K562 (cell line): ENCODE measurements around the gene DLL4. TPM values are rescaled to one million over a fixed set of nuclear protein-coding genes. Genes with fewer than 3 reads are reported as not detected.

ENCODE experiments used
- ATAC-seq: fragments of 200-7000 bp; cut with Tn5 transposase; 3 replicates; pipeline ENCODE4 v1.9.1; 2020; ENCODE audit warnings: moderate library complexity
- BruUV-seq: library from RNA; stranded (reverse); fragments of 400-500 nt; replicated peaks from 2 replicates; lab custom pipeline; 2021; lab: Mats Ljungman, UMichigan
- CTCF ChIA-PET: fragments of 300-600 bp; formaldehyde crosslinking; extraction: SDS; loops from one replicate; lab custom pipeline; 2021; ENCODE audit warnings: low intra/inter-chr PET ratio; lab: Yijun Ruan, JAX
- POLR2A ChIA-PET: fragments of 300-600, 350-650 bp; sonication (Branson Sonifier 250); formaldehyde crosslinking; extraction: SDS; loops from one replicate; lab custom pipeline; 2021; ENCODE audit warnings: antibody characterized with exemption, inconsistent platforms; lab: Yijun Ruan, JAX
- DNase-seq, 4 experiments: peaks; one replicate each; pipeline versions ENCODE4 v3.0.0 to v3.0.0-alpha.2; 2011 to 2018; ENCODE audit warnings: low spot score in 3 of 4, mixed read lengths in 3 of 4; ENCODE audit errors: extremely low read depth in 1 of 4
- FAIRE-seq: peaks from 2 replicates; lab custom pipeline; 2011; peaks lifted over from hg19 to GRCh38; lab: Jason Lieb, UNC
- H2AFZ ChIP-seq: 2 replicates; pipeline ENCODE4 v1.6.0; 2011; ENCODE audit warnings: low read depth, low read length, control low read depth, inconsistent platforms
- H3K27ac ChIP-seq: fragments of 200-600 bp; 3 replicates; pipeline ENCODE4 v1.8.0; 2011; ENCODE audit warnings: low read depth, mild to moderate bottlenecking, control low read depth, inconsistent platforms, low read length, moderate library complexity, mixed read lengths; ENCODE audit errors: extremely low read depth
- H3K27me3 ChIP-seq, 2 experiments: fragments of 300-600 bp in 1 of 2; 2 replicates in 1 of 2; 3 replicates in 1 of 2; pipeline versions ENCODE4 v1.6.0 to v1.8.0; 2011; ENCODE audit warnings: inconsistent platforms in 2 of 2, low read length in 2 of 2, mild to moderate bottlenecking in 1 of 2, mixed read lengths in 1 of 2, moderate library complexity in 1 of 2; ENCODE audit not compliant: control insufficient read depth in 2 of 2, insufficient read depth in 2 of 2
- H3K36me3 ChIP-seq: fragments of 300-600 bp; 3 replicates; pipeline ENCODE4 v1.8.0; 2011; ENCODE audit warnings: mild to moderate bottlenecking, low read length, inconsistent platforms; ENCODE audit not compliant: control insufficient read depth, insufficient read depth
- H3K4me1 ChIP-seq, 2 experiments: fragments of 200-600 bp in 1 of 2; replicated peaks in 1 of 2; 2 replicates in 1 of 2; 3 replicates in 1 of 2; pipeline versions ENCODE4 v1.5.1 to v1.8.0; 2011; ENCODE audit warnings: inconsistent platforms in 2 of 2, low read length in 2 of 2, mild to moderate bottlenecking in 1 of 2, mixed read lengths in 1 of 2, moderate library complexity in 1 of 2; ENCODE audit not compliant: control insufficient read depth in 2 of 2, insufficient read depth in 2 of 2
- H3K4me2 ChIP-seq: 2 replicates; pipeline ENCODE4 v1.6.1; 2011; ENCODE audit warnings: low read length, control low read depth, inconsistent platforms, mixed read lengths; ENCODE audit not compliant: insufficient read depth
- H3K4me3 ChIP-seq: fragments of 200-600 bp; sonication (generic), shearing (Covaris generic); 2 replicates; pipeline ENCODE4 v1.5.1; 2016; ENCODE audit warnings: control low read depth, inconsistent platforms
- H3K79me2 ChIP-seq: fragments of 200-600 bp; 3 replicates; pipeline ENCODE4 v1.8.0; 2011; ENCODE audit warnings: low read length, inconsistent platforms; ENCODE audit not compliant: control insufficient read depth, insufficient read depth
- H3K9ac ChIP-seq, 2 experiments: 2 replicates each; pipeline versions ENCODE4 v1.6.0 to v1.6.1; 2011; ENCODE audit warnings: low read depth in 2 of 2, low read length in 2 of 2, control low read depth in 1 of 2, inconsistent platforms in 1 of 2, mild to moderate bottlenecking in 1 of 2, mixed read lengths in 1 of 2; ENCODE audit not compliant: insufficient read depth in 1 of 2
- H3K9me1 ChIP-seq: one replicate; pipeline ENCODE4 v1.6.0; 2011; ENCODE audit warnings: inconsistent platforms, mild to moderate bottlenecking, low read length, moderate library complexity; ENCODE audit not compliant: control insufficient read depth, insufficient read depth
- H3K9me3 ChIP-seq: replicated peaks from 2 replicates; pipeline ENCODE4 v1.5.1; 2011; ENCODE audit warnings: low read depth, low read length, inconsistent platforms; ENCODE audit not compliant: control insufficient read depth, insufficient read depth
- H4K20me1 ChIP-seq: replicated peaks from 2 replicates; pipeline ENCODE4 v1.6.1; 2011; ENCODE audit warnings: low read length, inconsistent platforms, mixed read lengths; ENCODE audit not compliant: control insufficient read depth, insufficient read depth
- ATF3 ChIP-seq, 2 experiments: fragments of 450-650 bp in 1 of 2; sonication (generic) in 1 of 2; formaldehyde crosslinking in 1 of 2; IDR thresholded peaks in 1 of 2; conservative IDR thresholded peaks in 1 of 2; 2 replicates each; pipeline versions ENCODE4 v1.6.1 to v1.8.1; 2016 to 2023; ENCODE audit warnings: mild to moderate bottlenecking in 2 of 2, moderate library complexity in 2 of 2, inconsistent platforms in 1 of 2, missing genetic modification reagents in 1 of 2
- DLX4 ChIP-seq: fragments of 250-450 bp; sonication (Bioruptor Pico); IDR thresholded peaks from 2 replicates; pipeline ENCODE4 v1.6.1; 2021; ENCODE audit warnings: mild to moderate bottlenecking
- ETV1 ChIP-seq: fragments of 450-650 bp; conservative IDR thresholded peaks from 2 replicates; pipeline ENCODE4 v1.6.1; 2016; ENCODE audit warnings: missing genetic modification characterization, control low read depth, low read depth, missing compliant biosample characterization
- FOXO4 ChIP-seq: fragments of 450-650 bp; formaldehyde crosslinking; IDR thresholded peaks from 2 replicates; pipeline ENCODE4 v1.4.0; 2020; ENCODE audit warnings: mild to moderate bottlenecking, moderate library complexity
- HDAC3 ChIP-seq: fragments of 450-650 bp; IDR thresholded peaks from 2 replicates; pipeline ENCODE4 v1.6.1; 2018; ENCODE audit warnings: borderline replicate concordance, mild to moderate bottlenecking, moderate library complexity; ENCODE audit not compliant: partially characterized antibody
- SAFB ChIP-seq: fragments of 200-400 bp; formaldehyde crosslinking; IDR thresholded peaks from 2 replicates; pipeline ENCODE4 v1.6.1; 2017; ENCODE audit warnings: low read depth, low read length, borderline replicate concordance
- TAF9B ChIP-seq: fragments of 450-650 bp; IDR thresholded peaks from 2 replicates; pipeline ENCODE4 v1.6.1; 2018; ENCODE audit warnings: mild to moderate bottlenecking; ENCODE audit not compliant: partially characterized antibody
- TCF7L2 ChIP-seq: fragments of 150-350 bp; IDR thresholded peaks from 2 replicates; pipeline ENCODE4 v1.6.1; 2016; ENCODE audit warnings: low read depth, mild to moderate bottlenecking, low read length, moderate library complexity
- XRCC4 ChIP-seq: IDR thresholded peaks from one replicate; pipeline ENCODE4 v1.6.1; 2011; ENCODE audit not compliant: insufficient read depth, insufficient read length; ENCODE audit errors: extremely low read depth
- ZNF232 ChIP-seq: sonication (generic); formaldehyde crosslinking; IDR thresholded peaks from 2 replicates; pipeline ENCODE4 v1.8.0; 2022; ENCODE audit warnings: mild to moderate bottlenecking, missing genetic modification reagents
- ZNF324 ChIP-seq: fragments of 250-450 bp; sonication (Bioruptor Pico); IDR thresholded peaks from 2 replicates; pipeline ENCODE4 v1.4.0; 2020; ENCODE audit warnings: mild to moderate bottlenecking
- ZNF668 ChIP-seq: fragments of 250-450 bp; sonication (Bioruptor Pico); IDR thresholded peaks from 2 replicates; pipeline ENCODE4 v1.8.0; 2022; ENCODE audit warnings: mild to moderate bottlenecking, inconsistent platforms
- ZSCAN29 ChIP-seq: fragments of 450-650 bp; IDR thresholded peaks from 2 replicates; pipeline ENCODE4 v1.6.1; 2017
- WGBS: fragments of 100-300 bp; shearing (Covaris generic); methylation state at CpG from one replicate; pipeline ENCODE4 v1.1.6; 2016; ENCODE audit warnings: low coverage, mixed read lengths; ENCODE audit not compliant: insufficient coverage; ENCODE audit errors: missing lambda C conversion rate; 5-methylcytosine and 5-hydroxymethylcytosine counted together
- in situ Hi-C: fragments of 300-500 bp; cut with MboI; formaldehyde crosslinking; loops from 4 replicates; pipeline ENCODE4 v1.15.0; 2018; ENCODE audit warnings: inconsistent platforms, mixed read lengths
- intact Hi-C: fragments of 100-400 bp; cut with micrococcal nuclease; formaldehyde crosslinking; loops from 2 replicates; pipeline ENCODE4 v1.14.2; 2022
- polyA plus RNA-seq, 8 experiments: library from polyadenylated mRNA; depleted of rRNA in 4 of 8; stranded (reverse) in 5 of 8; unstranded in 3 of 8; fragments of >200 nt; fragmentation: Nextera tagmentation in 2 of 8; fragmentation: Illumina TruSeq in 1 of 8; extraction: Ambion mirVana in 2 of 8; extraction: Trizol in 1 of 8; gene quantifications; 2 replicates each; pipeline versions ENCODE4 v1.2.1 to v1.2.3, GENCODE V29; 2011 to 2014; ENCODE audit warnings: inconsistent platforms in 1 of 8, missing spikeins in 1 of 8
- total RNA-seq, 7 experiments: library from RNA; depleted of rRNA in 6 of 7; stranded (reverse); fragments of >200 nt in 6 of 7; fragmentation: Illumina TruSeq in 2 of 7; extraction: Trizol in 2 of 7; gene quantifications; 2 replicates each; pipeline versions ENCODE4 v1.2.1 to v1.2.3, GENCODE V29; 2011 to 2021; ENCODE audit warnings: low replicate concordance in 1 of 7

The DLL4 gene
- total and polyA plus RNA-seq, 9 of the 15 experiments (the other 6 are each of a cell fraction or from before 2014, with no cell fraction given): 0.04 to 1.1 (median 0.41) TPM; not detected in 1

GRCh38 chr15:40902605-40903561 is 26.3 kb upstream of the DLL4 start (continued):
- TF ChIP-seq ZNF324 (CRISPR knock-in tag): no peak
- no peak for TF ChIP-seq XRCC4
- no peak for TF ChIP-seq ETV1 (tag)
- TF ChIP-seq ATF3 (IDR thresholded peaks at IDR 0.05): no peak
- TF ChIP-seq ATF3 (CRISPR knock-in tag; conservative IDR thresholded peaks at IDR 0.05): no peak

GRCh38 chr15:40904552-40905201 is 24.5 kb upstream of the DLL4 start:
- no TSS peak for BruUV-seq
- H3K27ac ChIP-seq: no peak overlapping the region
- TF ChIP-seq SAFB: no peak
- no peak for TF ChIP-seq TAF9B
- no peak for TF ChIP-seq ZSCAN29
- TF ChIP-seq FOXO4 (CRISPR knock-in tag): no peak
- TF ChIP-seq DLX4 (CRISPR knock-in tag): no peak
- TF ChIP-seq ZNF668 (CRISPR knock-in tag): no peak
- TF ChIP-seq HDAC3: no peak
- no peak for TF ChIP-seq ZNF232 (CRISPR knock-in tag)
- no peak for TF ChIP-seq TCF7L2

More at GRCh38 chr15:40904552-40905201, 24.5 kb upstream of the DLL4 start:
- Histone ChIP-seq H3K9ac (no peak overlapping the region), H2AFZ (no peak overlapping the region), H3K4me1 (peaks cover 11 to 35% of the 10 kb centered on the region in 2 experiments; a peak in 4 of 5 replicates), H3K36me3 (peaks cover 38% of the 10 kb centered on the region; the same call in 2 of the 3 replicates), H3K9me3 (no peaks in the 10 kb centered on the region), H3K4me3 (no peak overlapping the region), H3K27me3 (no peaks in the 10 kb centered on the region), H4K20me1 (peaks cover 31% of the 10 kb centered on the region; the same call in 1 of the 2 replicates), H3K79me2 (peaks cover 3% of the 10 kb centered on the region; the same call in 1 of the 3 replicates), H3K9me1 (no peaks in the 10 kb centered on the region), H3K4me2 (no peak overlapping the region)
- ATAC-seq (no peak), FAIRE-seq (no peak), DNase-seq (no peak)
- in situ Hi-C loops: loop anchor here (5.0 kb wide), 1 partner anchor 118 kb away; no protein-coding TSS in a partner anchor
- 63% methylated on average over 7 of the region's 7 CpGs for WGBS
- POLR2A ChIA-PET: interaction anchor here (0.6 to 2.1 kb wide), 6 partner anchors 9 to 281 kb away, joined by 3 to 9 read pairs (median 4); partner anchors contain the start of gene VPS18
- intact Hi-C loops: loop anchor here (1.0 to 5.0 kb wide), 2 partner anchors 63 to 281 kb away; no protein-coding TSS in a partner anchor
- CTCF ChIA-PET: interaction anchor here (2.0 to 5.5 kb wide), 3 partner anchors 114 to 280 kb away, joined by 8 to 74 read pairs (median 58); no protein-coding TSS in a partner anchor
